ENCODE data around the gene SH2B2.

SH2B2 gene

DNA sequence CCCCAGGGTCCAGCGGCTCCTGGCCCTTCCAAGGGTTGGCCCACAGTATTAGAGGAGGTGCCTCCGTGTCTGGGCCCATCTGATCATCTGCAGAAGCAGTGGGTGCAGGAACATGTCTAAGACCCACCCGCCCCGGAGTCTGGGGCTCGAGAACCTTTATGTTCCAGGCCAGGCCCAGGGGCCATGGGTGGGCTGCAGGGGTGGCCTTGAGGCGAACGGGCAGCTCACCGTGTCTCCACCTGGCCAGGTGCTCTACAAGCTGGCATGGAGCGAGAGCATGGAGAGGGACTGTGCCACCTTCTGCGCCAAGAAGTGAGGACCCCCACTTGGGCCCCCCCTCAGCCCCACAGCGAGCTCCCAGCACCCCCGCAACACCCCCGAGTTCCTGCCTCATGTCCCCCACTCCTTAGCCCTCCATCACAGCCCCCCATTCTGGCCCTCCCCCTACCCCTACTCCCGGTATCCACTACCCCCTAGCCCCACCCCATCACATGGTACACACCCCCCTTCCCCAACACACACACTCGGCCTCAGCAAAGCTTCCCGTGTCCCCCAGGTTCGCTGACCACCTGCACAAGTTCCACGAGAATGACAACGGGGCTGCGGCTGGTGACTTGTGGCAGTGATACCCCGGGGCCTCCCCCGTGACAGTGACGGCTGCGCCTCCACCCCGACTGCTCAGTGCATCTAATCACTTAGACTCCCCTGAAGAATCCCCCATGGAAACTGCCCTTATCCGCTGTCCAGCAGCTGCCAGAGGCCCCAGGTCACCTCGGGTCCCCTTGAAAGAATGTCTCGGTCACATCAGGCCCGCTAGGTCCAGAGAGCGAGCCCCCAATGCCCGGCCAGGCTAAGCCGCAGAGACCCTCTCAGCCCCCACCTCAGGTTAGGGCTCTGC lies 4.0 kb upstream of the SH2B2 start:
- DNase-seq (ENCODE audit: insufficient read length, low spot score) (no peak), FAIRE-seq (no peak)
- TF ChIP-seq, protein P1, sequence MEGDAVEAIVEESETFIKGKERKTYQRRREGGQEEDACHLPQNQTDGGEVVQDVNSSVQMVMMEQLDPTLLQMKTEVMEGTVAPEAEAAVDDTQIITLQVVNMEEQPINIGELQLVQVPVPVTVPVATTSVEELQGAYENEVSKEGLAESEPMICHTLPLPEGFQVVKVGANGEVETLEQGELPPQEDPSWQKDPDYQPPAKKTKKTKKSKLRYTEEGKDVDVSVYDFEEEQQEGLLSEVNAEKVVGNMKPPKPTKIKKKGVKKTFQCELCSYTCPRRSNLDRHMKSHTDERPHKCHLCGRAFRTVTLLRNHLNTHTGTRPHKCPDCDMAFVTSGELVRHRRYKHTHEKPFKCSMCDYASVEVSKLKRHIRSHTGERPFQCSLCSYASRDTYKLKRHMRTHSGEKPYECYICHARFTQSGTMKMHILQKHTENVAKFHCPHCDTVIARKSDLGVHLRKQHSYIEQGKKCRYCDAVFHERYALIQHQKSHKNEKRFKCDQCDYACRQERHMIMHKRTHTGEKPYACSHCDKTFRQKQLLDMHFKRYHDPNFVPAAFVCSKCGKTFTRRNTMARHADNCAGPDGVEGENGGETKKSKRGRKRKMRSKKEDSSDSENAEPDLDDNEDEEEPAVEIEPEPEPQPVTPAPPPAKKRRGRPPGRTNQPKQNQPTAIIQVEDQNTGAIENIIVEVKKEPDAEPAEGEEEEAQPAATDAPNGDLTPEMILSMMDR (IDR thresholded peaks at IDR 0.05; ENCODE audit: insufficient read depth, missing control alignments): no peak

DNA sequence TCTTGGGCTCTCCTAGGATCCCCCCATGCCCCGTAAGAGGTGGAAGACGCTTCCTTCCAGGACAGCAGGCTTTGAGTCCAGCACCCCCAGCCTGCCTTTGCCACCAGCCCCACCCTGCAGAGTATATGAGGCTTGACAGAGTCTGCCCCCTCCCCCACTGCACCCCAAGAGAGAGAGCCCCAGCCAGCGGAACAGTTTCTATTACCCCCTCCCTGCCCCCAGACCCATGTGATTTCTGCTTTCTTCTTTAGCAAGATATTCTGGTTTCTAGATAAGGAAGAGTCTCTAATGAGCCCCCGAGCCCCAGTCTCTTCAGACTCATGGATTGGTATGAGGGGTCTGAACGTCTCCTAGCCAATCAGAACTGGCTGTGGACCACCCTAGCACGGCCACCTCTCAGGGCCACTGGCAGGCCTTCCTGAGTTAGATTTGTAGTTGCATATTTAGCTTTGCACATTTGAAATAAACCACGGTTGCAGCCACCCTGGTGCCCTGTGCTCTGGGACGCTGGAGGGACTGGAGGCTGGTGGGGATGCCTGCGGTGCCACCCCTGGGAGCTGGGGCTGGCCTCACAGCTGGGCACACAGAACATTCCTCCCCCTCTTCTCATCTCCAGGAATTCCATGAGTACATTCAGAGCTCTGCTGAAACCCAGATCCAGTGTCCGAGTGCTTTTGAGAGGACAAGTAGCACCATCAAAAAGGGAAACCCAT lies 3.0 kb upstream of the SH2B2 start:
- TF ChIP-seq, protein P1 (IDR thresholded peaks at IDR 0.05; ENCODE audit: insufficient read depth, missing control alignments): no peak
- no peak for FAIRE-seq
- no peak for DNase-seq (ENCODE audit: insufficient read length, low spot score)

DNA sequence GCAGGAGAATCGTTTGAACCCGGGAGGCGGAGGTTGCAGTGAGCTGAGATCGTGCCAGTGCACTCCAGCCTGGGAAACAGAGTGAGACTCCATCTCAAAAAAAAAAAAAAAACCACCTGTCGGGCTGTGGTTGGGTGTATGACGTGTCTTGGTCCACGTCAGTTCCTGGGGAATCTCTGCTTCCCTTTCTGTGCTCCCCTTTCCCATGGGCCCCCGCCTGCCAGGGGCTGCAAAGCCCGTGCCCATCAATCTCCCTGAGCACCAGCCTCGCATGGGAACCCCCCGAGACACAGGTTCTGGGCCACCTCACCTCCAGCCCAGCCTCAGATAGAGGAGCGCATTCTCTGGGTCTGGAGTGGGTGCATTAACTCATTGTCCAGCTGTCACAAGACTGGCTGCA lies 2.3 kb upstream of the SH2B2 start:
- no peak for DNase-seq (ENCODE audit: insufficient read length, low spot score)
- TF ChIP-seq, protein P1 (IDR thresholded peaks at IDR 0.05; ENCODE audit: insufficient read depth, missing control alignments): no peak
- FAIRE-seq: no peak

GRCh38 chr7:102284891-102285539 lies 1.7 kb upstream of the SH2B2 start:
- FAIRE-seq (no peak), DNase-seq (ENCODE audit: insufficient read length, low spot score) (no peak)
- TF ChIP-seq, protein P1 (IDR thresholded peaks at IDR 0.05; ENCODE audit: insufficient read depth, missing control alignments): no peak

GRCh38 chr7:102285540-102286236 lies 980 bp upstream of the SH2B2 start:
- DNase-seq (ENCODE audit: insufficient read length, low spot score) (no peak), FAIRE-seq (no peak)
- TF ChIP-seq, protein P1 (IDR thresholded peaks at IDR 0.05; ENCODE audit: insufficient read depth, missing control alignments): no peak

DNA sequence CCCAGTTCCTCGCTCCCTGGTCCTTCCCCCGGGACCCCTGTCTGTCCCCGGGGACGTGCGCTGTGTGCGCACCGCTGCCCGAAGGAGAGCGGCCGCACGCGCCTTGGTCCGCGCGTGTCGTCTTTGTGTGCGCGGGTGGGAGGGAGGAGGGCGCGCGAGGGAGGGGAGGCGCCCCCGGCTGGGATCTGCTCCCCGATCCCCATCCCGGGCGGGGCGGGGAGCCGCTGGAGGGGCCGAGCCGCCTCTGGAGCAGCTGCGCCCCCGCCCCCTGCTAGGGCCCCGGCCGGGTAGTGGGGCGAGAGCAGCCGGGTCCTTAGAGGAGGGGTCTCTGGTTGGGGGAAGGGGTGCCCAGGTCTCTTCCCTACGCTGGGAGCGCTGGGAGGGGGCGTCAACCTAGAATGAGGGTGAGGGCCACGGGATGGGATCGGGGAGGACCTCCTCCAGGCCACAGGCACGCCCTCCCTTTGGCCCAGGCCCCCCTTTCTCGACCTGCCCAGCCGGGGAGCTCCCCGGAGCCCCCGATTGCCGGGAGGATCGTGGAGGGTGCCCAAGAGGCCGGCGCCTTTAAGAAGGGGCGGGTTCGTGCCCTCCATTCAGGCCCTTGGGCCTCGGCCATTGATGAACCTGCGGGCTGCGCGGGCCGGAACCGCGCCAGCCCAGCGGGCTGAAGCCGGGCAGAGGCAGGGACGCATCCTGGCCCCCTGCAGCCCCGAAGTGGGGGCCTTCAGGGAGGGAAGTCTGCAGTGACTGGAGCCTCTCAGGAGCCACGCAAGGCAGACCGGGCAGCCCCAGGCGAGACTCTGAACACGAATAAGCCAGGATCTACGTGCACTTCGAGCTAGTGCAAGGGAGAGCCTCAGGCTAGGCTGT lies 678 bp downstream of the SH2B2 start:
- DNase-seq (ENCODE audit: insufficient read length, low spot score): no peak
- TF ChIP-seq, protein P1 (IDR thresholded peaks at IDR 0.05; ENCODE audit: insufficient read depth, missing control alignments): no peak
- no peak for FAIRE-seq
